GM12878 (cell line): Measurements from ENCODE around the gene PAX3. TPM values are rescaled to one million over a fixed set of nuclear protein-coding genes. Genes with fewer than 3 reads are reported as not detected.

Experiments used
- ATAC-seq: fragments of 200-7000 bp; cut with Tn5 transposase; 3 replicates; pipeline ENCODE4 v1.9.1; 2020; ENCODE audit warnings: mild to moderate bottlenecking, moderate library complexity
- BruUV-seq: library from RNA; stranded (reverse); fragments of 400-500 nt; replicated peaks from 2 replicates; lab custom pipeline; 2021; lab: Mats Ljungman, UMichigan
- CTCF ChIA-PET: fragments of 300-600 bp; sonication (Branson Sonifier 250); formaldehyde crosslinking; extraction: SDS; loops from one replicate; lab custom pipeline; 2021; ENCODE audit warnings: inconsistent platforms; lab: Yijun Ruan, JAX
- POLR2A ChIA-PET: fragments of 350-600 bp; formaldehyde crosslinking; extraction: SDS; loops from one replicate; lab custom pipeline; 2021; ENCODE audit warnings: inconsistent platforms; lab: Charles Lee
- RAD21 ChIA-PET: fragments of 300-600 bp; sonication (Branson Sonifier 250); formaldehyde crosslinking; loops from one replicate; lab custom pipeline; 2023; ENCODE audit warnings: antibody characterized with exemption; ENCODE audit not compliant: unreplicated experiment; lab: Charles Lee
- SMC1A ChIA-PET: fragments of 300-600 bp; sonication (Branson Sonifier 250); formaldehyde crosslinking; loops from one replicate; lab custom pipeline; 2023; ENCODE audit not compliant: unreplicated experiment, uncharacterized antibody; lab: Charles Lee
- DNase-seq: peaks from one replicate; pipeline ENCODE4 v3.0.0-alpha.2; 2011; ENCODE audit warnings: low read depth, low spot score
- FAIRE-seq: peaks from 3 replicates; lab custom pipeline; 2011; peaks lifted over from hg19 to GRCh38; lab: Jason Lieb, UNC
- H2AFZ ChIP-seq: 2 replicates; pipeline ENCODE4 v1.6.0; 2011; ENCODE audit warnings: low read depth, low read length, control low read depth; ENCODE audit not compliant: control insufficient read depth
- H3K27ac ChIP-seq: 2 replicates; pipeline ENCODE4 v1.5.1; 2011; ENCODE audit warnings: control low read depth; ENCODE audit not compliant: control insufficient read depth, insufficient read depth
- H3K27me3 ChIP-seq, 2 experiments: replicated peaks in 1 of 2; 2 replicates each; pipeline versions ENCODE4 v1.6.0 to v1.6.1; 2011; ENCODE audit warnings: low read length in 1 of 2; ENCODE audit not compliant: control insufficient read depth in 2 of 2, insufficient read depth in 2 of 2
- H3K36me3 ChIP-seq, 2 experiments: 2 replicates each; pipeline ENCODE4 v1.5.1; 2011; ENCODE audit warnings: low read length in 1 of 2; ENCODE audit not compliant: control insufficient read depth in 2 of 2, insufficient read depth in 2 of 2
- H3K4me1 ChIP-seq: 2 replicates; pipeline ENCODE4 v1.6.1; 2011; ENCODE audit warnings: mild to moderate bottlenecking, low read length, moderate library complexity, mixed read lengths; ENCODE audit not compliant: control insufficient read depth, insufficient read depth
- H3K4me2 ChIP-seq: 2 replicates; pipeline ENCODE4 v1.6.0; 2011; ENCODE audit warnings: control low read depth; ENCODE audit not compliant: control insufficient read depth, insufficient read depth
- H3K4me3 ChIP-seq: fragments of 200-600 bp; sonication (generic); 2 replicates; pipeline ENCODE4 v1.5.1; 2016
- H3K79me2 ChIP-seq: 2 replicates; pipeline ENCODE4 v1.6.0; 2011; ENCODE audit warnings: low read length; ENCODE audit not compliant: control insufficient read depth, insufficient read depth
- H3K9ac ChIP-seq: 2 replicates; pipeline ENCODE4 v1.8.0; 2011; ENCODE audit warnings: low read length, control low read depth, mixed read lengths; ENCODE audit not compliant: control insufficient read depth, insufficient read depth
- H3K9me3 ChIP-seq: replicated peaks from 3 replicates; pipeline ENCODE4 v1.5.1; 2011; ENCODE audit warnings: mild to moderate bottlenecking, low read length; ENCODE audit not compliant: control insufficient read depth, insufficient read depth
- H4K20me1 ChIP-seq: 2 replicates; pipeline ENCODE4 v1.6.0; 2011; ENCODE audit not compliant: control insufficient read depth, insufficient read depth
- EED ChIP-seq: sonication (generic); IDR thresholded peaks from 2 replicates; pipeline ENCODE4 v1.6.1; 2016; ENCODE audit warnings: antibody characterized with exemption, low read depth
- FOS ChIP-seq: IDR thresholded peaks from 3 replicates; pipeline ENCODE4 v1.6.1; 2011; ENCODE audit warnings: borderline replicate concordance; ENCODE audit not compliant: insufficient read length; ENCODE audit errors: extremely low read depth
- IKZF1 ChIP-seq: fragments of 450-650 bp; conservative IDR thresholded peaks from 2 replicates; pipeline ENCODE4 v1.6.1; 2017; ENCODE audit warnings: antibody characterized with exemption, mild to moderate bottlenecking
- MYC ChIP-seq: IDR thresholded peaks from 2 replicates; pipeline ENCODE4 v1.6.1; 2011; ENCODE audit warnings: mild to moderate bottlenecking, low read length, moderate library complexity, inconsistent platforms; ENCODE audit not compliant: insufficient read depth, insufficient replicate concordance, insufficient read length, severe bottlenecking
- NFYA ChIP-seq: IDR thresholded peaks from 2 replicates; pipeline ENCODE4 v1.6.1; 2011; ENCODE audit warnings: low read depth, mild to moderate bottlenecking, low read length, improper control_type of control experiment, borderline replicate concordance
- NKRF ChIP-seq: fragments of 450-650 bp; conservative IDR thresholded peaks from 2 replicates; pipeline ENCODE4 v1.6.1; 2017; ENCODE audit warnings: mild to moderate bottlenecking, moderate library complexity
- NR2C1 ChIP-seq: fragments of 450-650 bp; IDR thresholded peaks from 2 replicates; pipeline ENCODE4 v1.6.1; 2017; ENCODE audit warnings: antibody characterized with exemption, mild to moderate bottlenecking, moderate library complexity
- POLR2AphosphoS2 ChIP-seq: IDR thresholded peaks from 2 replicates; pipeline ENCODE4 v1.6.1; 2011; ENCODE audit warnings: low read depth, mild to moderate bottlenecking, low read length, improper control_type of control experiment, moderate library complexity
- RFX5 ChIP-seq: IDR thresholded peaks from 2 replicates; pipeline ENCODE4 v1.6.1; 2011; ENCODE audit warnings: low read depth, low read length, improper control_type of control experiment
- SMAD5 ChIP-seq: IDR thresholded peaks from 2 replicates; pipeline ENCODE4 v1.6.1; 2016; ENCODE audit warnings: antibody characterized with exemption, low read depth
- WGBS: methylation state at CpG from one replicate; pipeline ENCODE4 v1.1.6; 2016; ENCODE audit warnings: low lambda C conversion rate; ENCODE audit not compliant: insufficient replicate concordance, insufficient coverage; ENCODE audit errors: missing lambda C conversion rate; 5-methylcytosine and 5-hydroxymethylcytosine counted together
- in situ Hi-C: fragments of 300-500 bp; cut with MboI; formaldehyde crosslinking; loops from 9 replicates; pipeline ENCODE4 v1.14.3; 2018; ENCODE audit warnings: mixed read lengths
- intact Hi-C: fragments of 100-400 bp; cut with micrococcal nuclease; formaldehyde crosslinking; loops from one replicate; pipeline ENCODE4 v1.14.2; 2022; ENCODE audit not compliant: unreplicated experiment
- polyA plus RNA-seq, 11 experiments: library from polyadenylated mRNA; depleted of rRNA in 4 of 11; unstranded in 6 of 11; stranded (reverse) in 5 of 11; fragments of >200 nt; fragmentation: Nextera tagmentation in 4 of 11; fragmentation: Illumina TruSeq in 1 of 11; extraction: Ambion mirVana in 4 of 11; extraction: Trizol in 1 of 11; gene quantifications; 1 replicate in 1 of 11; 2 replicates in 10 of 11; pipeline versions ENCODE4 v1.2.1 to v1.2.3, GENCODE V29; 2011 to 2016; ENCODE audit warnings: inconsistent platforms in 2 of 11, missing spikeins in 2 of 11, low read depth in 1 of 11
- total RNA-seq, 4 experiments: library from RNA; depleted of rRNA in 3 of 4; stranded (reverse); fragments of >200 nt in 3 of 4; fragmentation: Illumina TruSeq in 1 of 4; extraction: Trizol in 1 of 4; gene quantifications; 2 replicates each; pipeline versions ENCODE4 v1.2.1 to v1.2.3, GENCODE V29; 2013 to 2021

PAX3 gene
- total and polyA plus RNA-seq, 10 of the 15 experiments (the other 5 are each of a cell fraction or from before 2014, with no cell fraction given): not detected

GRCh38 chr2:222264791-222265320, 33.9 kb downstream of the PAX3 start:
- Histone ChIP-seq H3K4me3 (no peak overlapping the region), H3K27ac (no peak overlapping the region), H2AFZ (no peak overlapping the region), H3K36me3 (no peaks in the 10 kb centered on the region), H4K20me1 (no peaks in the 10 kb centered on the region)
- in situ Hi-C loops: no loop called here
- intact Hi-C loops: no loop called here
- POLR2A ChIA-PET: no interaction called here
- ATAC-seq: no peak
- no TSS peak for BruUV-seq
- 15% methylated on average over 4 of the region's 4 CpGs for WGBS
- TF ChIP-seq RFX5 (no peak), NKRF (no peak), NFYA (no peak), MYC (no peak), POLR2AphosphoS2 (no peak), NR2C1 (no peak), EED (no peak), SMAD5 (no peak), FOS (no peak), IKZF1 (no peak)
- TF ChIP-seq, all 136 proteins: peak for 0
- Histone ChIP-seq H3K9me3 (no peaks in the 10 kb centered on the region), H3K27me3 (no peaks in the 10 kb centered on the region), H3K4me2 (no peak overlapping the region), H3K9ac (no peak overlapping the region), H3K79me2 (no peaks in the 10 kb centered on the region), H3K4me1 (no peaks in the 10 kb centered on the region)
- no peak for FAIRE-seq
- CTCF ChIA-PET: no interaction called here
- SMC1A ChIA-PET: interaction anchor here (0.6 kb wide), 1 partner anchor 182 kb away, joined by 3 read pairs; no protein-coding TSS in a partner anchor
- RAD21 ChIA-PET: no interaction called here
- DNase-seq: no peak
